Heart left ventricle (tissue), 13 donors: ENCODE measurements around the gene OR51A7.

Experiments
- POLR2A ChIP-seq, 2 donors: fragments of 450-650 bp; IDR thresholded peaks; one replicate each; pipeline ENCODE4 v1.6.1; 2017; ENCODE audit warnings: antibody characterized with exemption in 2 of 2, mild to moderate bottlenecking in 2 of 2, moderate library complexity in 2 of 2
- TF ChIP-seq, protein P1 (sequence below), 12 donors: fragments of 200-600 bp; sonication (generic) in 4 of 12; IDR thresholded peaks; one replicate each; pipeline versions ENCODE4 v1.5.0 to v1.8.0; 2018 to 2022; ENCODE audit warnings: antibody characterized with exemption in 12 of 12, mild to moderate bottlenecking in 5 of 12
- donor health status: ischemic (EF 13 %, LVEDD 7.1; RV severe dilation, severe dysfunction).
- donor health status: DM: no; HTN: yes; CAD: no.
- donor health status: DM: no; HTN: no; CAD: no.
- donor health status: ischemic (EF 25% LVEDD 6.9; RV normal size, moderate dysfunction).
- donor health status: ischemic (EF 25% LVEDD 5.7; RV mildly dilated, moderate dysfunction).
- donor health status: ischemic (EF 35%, LVEDD 5.7; RV mildly dilated, moderate dysfunction).
- donor health status: nonischemic (EF 11% LVEDD 7.7; RV severe dilation, severe dysfunction).
- donor health status: DM: yes; HTN: yes; CAD: no.
- donor health status: PGD.
- donor health status: ischemic (EF 29% LVEDD 5.4; RV normal size, mild dysfunction).
- donor health status: nonischemic (EF 23%, LVEDD 6.1; RV moderate dilation, normal function).

DNA sequence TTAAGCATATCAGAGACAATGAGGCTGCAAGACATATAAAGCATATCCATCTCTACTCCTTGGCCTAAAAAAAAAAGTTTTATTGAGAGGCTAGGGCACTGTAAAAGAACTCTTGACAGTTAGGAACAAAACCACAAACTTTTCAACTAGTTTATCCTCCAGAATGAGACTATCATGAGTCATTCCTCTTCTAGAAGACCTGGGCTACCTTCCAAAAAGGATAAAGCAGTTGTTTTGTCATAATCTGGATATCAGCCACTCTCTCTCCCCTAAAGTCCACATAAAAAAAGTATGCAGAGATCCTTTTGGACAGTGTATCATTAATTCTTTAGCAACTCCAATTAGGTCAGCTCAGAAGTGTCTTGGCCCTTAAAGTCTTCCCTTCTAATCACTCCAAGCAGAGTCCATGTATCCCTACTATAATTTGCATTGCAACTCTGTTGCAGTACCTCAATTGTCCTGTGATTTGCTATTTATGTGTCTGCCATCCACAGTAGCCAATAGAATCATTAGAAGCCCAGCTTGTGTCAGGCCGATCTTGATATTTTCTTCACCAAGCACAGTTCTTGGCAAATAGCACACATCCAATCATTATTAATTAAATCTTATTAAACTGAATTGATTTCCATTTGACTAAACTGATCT, 11.5 kb upstream of the OR51A7 start:
- TF ChIP-seq, protein P1, sequence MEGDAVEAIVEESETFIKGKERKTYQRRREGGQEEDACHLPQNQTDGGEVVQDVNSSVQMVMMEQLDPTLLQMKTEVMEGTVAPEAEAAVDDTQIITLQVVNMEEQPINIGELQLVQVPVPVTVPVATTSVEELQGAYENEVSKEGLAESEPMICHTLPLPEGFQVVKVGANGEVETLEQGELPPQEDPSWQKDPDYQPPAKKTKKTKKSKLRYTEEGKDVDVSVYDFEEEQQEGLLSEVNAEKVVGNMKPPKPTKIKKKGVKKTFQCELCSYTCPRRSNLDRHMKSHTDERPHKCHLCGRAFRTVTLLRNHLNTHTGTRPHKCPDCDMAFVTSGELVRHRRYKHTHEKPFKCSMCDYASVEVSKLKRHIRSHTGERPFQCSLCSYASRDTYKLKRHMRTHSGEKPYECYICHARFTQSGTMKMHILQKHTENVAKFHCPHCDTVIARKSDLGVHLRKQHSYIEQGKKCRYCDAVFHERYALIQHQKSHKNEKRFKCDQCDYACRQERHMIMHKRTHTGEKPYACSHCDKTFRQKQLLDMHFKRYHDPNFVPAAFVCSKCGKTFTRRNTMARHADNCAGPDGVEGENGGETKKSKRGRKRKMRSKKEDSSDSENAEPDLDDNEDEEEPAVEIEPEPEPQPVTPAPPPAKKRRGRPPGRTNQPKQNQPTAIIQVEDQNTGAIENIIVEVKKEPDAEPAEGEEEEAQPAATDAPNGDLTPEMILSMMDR (IDR thresholded peaks at IDR 0.05), result peak in 2 of 12 donors; percentile 31 to 47
- no peak for TF ChIP-seq POLR2A (IDR thresholded peaks at IDR 0.05)
